Measurements from ENCODE around the gene SEC62.
A peak's percentile ranks its signal among the peaks of the same experiment; 100 is the strongest.

The SEC62 gene

GRCh38 chr3:169966428-169966950, at the start of gene SEC62:
Gene SEC62 (plus strand): TSS chr3:169966807. CDS start chr3:169966823, 16 bp downstream.
- peaks cover 1% of the 10 kb centered on the region for H3K27me3 Mint-ChIP-seq
- peak; percentile 91 to 94 for DNase-seq (ENCODE audit: low spot score in 2 of 2)
- H3K4me1 Mint-ChIP-seq: peaks cover 44% of the 10 kb centered on the region
- peak within 1 kb of the TSS; percentile 97 for H3K4me3 Mint-ChIP-seq
- peak; percentile 89 for ATAC-seq (replicated peaks; ENCODE audit: extremely low read depth, poor library complexity, severe bottlenecking)
- H3K27ac Mint-ChIP-seq (ENCODE audit: low read depth): peak within 1 kb of the TSS; percentile 99
- H3K9me3 Mint-ChIP-seq: no peaks in the 10 kb centered on the region
- H3K36me3 Mint-ChIP-seq (ENCODE audit: insufficient read depth): peaks cover 18% of the 10 kb centered on the region

GRCh38 chr3:169923189-169923588, 43.4 kb upstream of the SEC62 start:
- Mint-ChIP-seq H3K4me1 (no peaks in the 10 kb centered on the region), H3K9me3 (no peaks in the 10 kb centered on the region), H3K4me3 (no peak overlapping the region), H3K36me3 (ENCODE audit: insufficient read depth) (peaks cover 1% of the 10 kb centered on the region), H3K27me3 (peaks cover 28% of the 10 kb centered on the region), H3K27ac (ENCODE audit: low read depth) (no peak overlapping the region)
- DNase-seq (ENCODE audit: low spot score in 2 of 2) (no peak), ATAC-seq (replicated peaks; ENCODE audit: extremely low read depth, poor library complexity, severe bottlenecking) (no peak)

- DNase-seq (ENCODE audit: low spot score in 2 of 2) (no peak), ATAC-seq (replicated peaks; ENCODE audit: extremely low read depth, poor library complexity, severe bottlenecking) (no peak)
- H3K4me1 Mint-ChIP-seq: no peaks in the 10 kb centered on the region
- H3K27me3 Mint-ChIP-seq: peaks cover 28% of the 10 kb centered on the region
- no peak overlapping the region for H3K27ac Mint-ChIP-seq (ENCODE audit: low read depth)
- no peak overlapping the region for H3K4me3 Mint-ChIP-seq
- no peaks in the 10 kb centered on the region for H3K9me3 Mint-ChIP-seq
- peaks cover 1% of the 10 kb centered on the region for H3K36me3 Mint-ChIP-seq (ENCODE audit: insufficient read depth)
Observed at GRCh38 chr3:169923831-169924230, 42.8 kb upstream of the SEC62 start.

- Mint-ChIP-seq H3K27ac (ENCODE audit: low read depth) (no peak overlapping the region), H3K36me3 (ENCODE audit: insufficient read depth) (no peaks in the 10 kb centered on the region), H3K27me3 (peaks cover 34% of the 10 kb centered on the region), H3K4me3 (no peak overlapping the region), H3K9me3 (no peaks in the 10 kb centered on the region), H3K4me1 (no peaks in the 10 kb centered on the region)
- DNase-seq (ENCODE audit: low spot score in 2 of 2) (no peak), ATAC-seq (replicated peaks; ENCODE audit: extremely low read depth, poor library complexity, severe bottlenecking) (no peak)
Observed at GRCh38 chr3:169929830-169930519, 36.6 kb upstream of the SEC62 start.

- Mint-ChIP-seq H3K27ac (ENCODE audit: low read depth) (no peak overlapping the region), H3K4me3 (no peak overlapping the region), H3K4me1 (no peaks in the 10 kb centered on the region), H3K36me3 (ENCODE audit: insufficient read depth) (no peaks in the 10 kb centered on the region), H3K9me3 (no peaks in the 10 kb centered on the region), H3K27me3 (peaks cover 40% of the 10 kb centered on the region)
- ATAC-seq (replicated peaks; ENCODE audit: extremely low read depth, poor library complexity, severe bottlenecking) (no peak), DNase-seq (ENCODE audit: low spot score in 2 of 2) (no peak)
Observed at GRCh38 chr3:169930843-169931242, 35.8 kb upstream of the SEC62 start.

- Mint-ChIP-seq H3K4me1 (no peaks in the 10 kb centered on the region), H3K9me3 (no peaks in the 10 kb centered on the region), H3K27ac (ENCODE audit: low read depth) (no peak overlapping the region), H3K27me3 (peaks cover 34% of the 10 kb centered on the region), H3K4me3 (no peak overlapping the region), H3K36me3 (ENCODE audit: insufficient read depth) (no peaks in the 10 kb centered on the region)
- DNase-seq (ENCODE audit: low spot score in 2 of 2) (no peak), ATAC-seq (replicated peaks; ENCODE audit: extremely low read depth, poor library complexity, severe bottlenecking) (peak; percentile 40)
Observed at GRCh38 chr3:169931747-169932520, 34.7 kb upstream of the SEC62 start.

- no peak overlapping the region for H3K4me3 Mint-ChIP-seq
- no peaks in the 10 kb centered on the region for H3K4me1 Mint-ChIP-seq
- H3K9me3 Mint-ChIP-seq: no peaks in the 10 kb centered on the region
- ATAC-seq (replicated peaks; ENCODE audit: extremely low read depth, poor library complexity, severe bottlenecking) (no peak), DNase-seq (ENCODE audit: low spot score in 2 of 2) (no peak)
- H3K36me3 Mint-ChIP-seq (ENCODE audit: insufficient read depth): peaks cover 2% of the 10 kb centered on the region
- peaks cover 61% of the 10 kb centered on the region for H3K27me3 Mint-ChIP-seq
- no peak overlapping the region for H3K27ac Mint-ChIP-seq (ENCODE audit: low read depth)
Observed at GRCh38 chr3:169939320-169939719, 27.3 kb upstream of the SEC62 start.

GRCh38 chr3:169939751-169940150, 26.9 kb upstream of the SEC62 start:
- no peaks in the 10 kb centered on the region for H3K4me1 Mint-ChIP-seq
- ATAC-seq (replicated peaks; ENCODE audit: extremely low read depth, poor library complexity, severe bottlenecking): no peak
- peaks cover 2% of the 10 kb centered on the region for H3K36me3 Mint-ChIP-seq (ENCODE audit: insufficient read depth)
- H3K27ac Mint-ChIP-seq (ENCODE audit: low read depth): no peak overlapping the region
- no peak for DNase-seq (ENCODE audit: low spot score in 2 of 2)
- no peak overlapping the region for H3K4me3 Mint-ChIP-seq
- peaks cover 57% of the 10 kb centered on the region for H3K27me3 Mint-ChIP-seq
- H3K9me3 Mint-ChIP-seq: no peaks in the 10 kb centered on the region

GRCh38 chr3:169940470-169941181, 26.0 kb upstream of the SEC62 start:
- DNase-seq (ENCODE audit: low spot score in 2 of 2) (no peak), ATAC-seq (replicated peaks; ENCODE audit: extremely low read depth, poor library complexity, severe bottlenecking) (no peak)
- Mint-ChIP-seq H3K36me3 (ENCODE audit: insufficient read depth) (peaks cover 2% of the 10 kb centered on the region), H3K27me3 (peaks cover 48% of the 10 kb centered on the region), H3K4me3 (no peak overlapping the region), H3K4me1 (no peaks in the 10 kb centered on the region), H3K27ac (ENCODE audit: low read depth) (no peak overlapping the region), H3K9me3 (no peaks in the 10 kb centered on the region)

GRCh38 chr3:169945313-169945712, 21.3 kb upstream of the SEC62 start:
- no peaks in the 10 kb centered on the region for H3K36me3 Mint-ChIP-seq (ENCODE audit: insufficient read depth)
- H3K27ac Mint-ChIP-seq (ENCODE audit: low read depth): no peak overlapping the region
- H3K4me3 Mint-ChIP-seq: no peak overlapping the region
- H3K4me1 Mint-ChIP-seq: no peaks in the 10 kb centered on the region
- peaks cover 12% of the 10 kb centered on the region for H3K27me3 Mint-ChIP-seq
- ATAC-seq (replicated peaks; ENCODE audit: extremely low read depth, poor library complexity, severe bottlenecking) (peak; percentile 49), DNase-seq (ENCODE audit: low spot score in 2 of 2) (no peak)
- no peaks in the 10 kb centered on the region for H3K9me3 Mint-ChIP-seq

GRCh38 chr3:169946336-169946735, 20.3 kb upstream of the SEC62 start:
- DNase-seq (ENCODE audit: low spot score in 2 of 2) (no peak), ATAC-seq (replicated peaks; ENCODE audit: extremely low read depth, poor library complexity, severe bottlenecking) (no peak)
- no peaks in the 10 kb centered on the region for H3K9me3 Mint-ChIP-seq
- no peaks in the 10 kb centered on the region for H3K36me3 Mint-ChIP-seq (ENCODE audit: insufficient read depth)
- no peaks in the 10 kb centered on the region for H3K4me1 Mint-ChIP-seq
- H3K27ac Mint-ChIP-seq (ENCODE audit: low read depth): no peak overlapping the region
- no peak overlapping the region for H3K4me3 Mint-ChIP-seq
- H3K27me3 Mint-ChIP-seq: peaks cover 2% of the 10 kb centered on the region

- no peak for DNase-seq (ENCODE audit: low spot score in 2 of 2)
- Mint-ChIP-seq H3K4me3 (no peak overlapping the region), H3K36me3 (ENCODE audit: insufficient read depth) (no peaks in the 10 kb centered on the region), H3K9me3 (no peaks in the 10 kb centered on the region), H3K27me3 (peaks cover 20% of the 10 kb centered on the region), H3K27ac (ENCODE audit: low read depth) (no peak overlapping the region), H3K4me1 (no peaks in the 10 kb centered on the region)
- no peak for ATAC-seq (replicated peaks; ENCODE audit: extremely low read depth, poor library complexity, severe bottlenecking)
Observed at GRCh38 chr3:169948559-169949448, 17.8 kb upstream of the SEC62 start.
